C4-2B (cell line): ENCODE data around the gene TMED7.

Source experiments
- CTCF ChIP-seq: fragments of 450-650 bp; conservative IDR thresholded peaks from 2 replicates; pipeline ENCODE4 v1.5.1; 2017; ENCODE audit warnings: mild to moderate bottlenecking
- ZFX ChIP-seq: fragments of 450-650 bp; IDR thresholded peaks from 2 replicates; pipeline ENCODE4 v1.6.1; 2017

DNA sequence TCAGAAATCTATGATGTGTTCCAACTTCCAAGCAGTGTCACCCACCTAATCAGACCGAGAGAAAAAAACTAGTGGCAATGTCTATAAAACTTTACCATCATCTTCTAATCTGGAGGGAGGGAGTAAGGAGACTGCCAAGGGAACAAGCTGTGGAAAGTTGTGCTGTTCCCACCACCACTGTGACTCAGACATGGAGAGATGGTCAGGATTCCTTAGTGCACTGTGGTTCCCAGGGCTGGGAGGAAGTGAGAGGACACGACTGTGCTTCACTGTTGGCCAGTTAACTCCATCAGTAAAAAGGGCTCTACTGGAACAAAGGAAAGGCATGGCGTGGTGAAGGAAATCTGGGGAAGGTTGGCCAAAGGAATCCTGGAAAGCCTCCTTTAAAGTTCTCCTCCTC is 42.4 kb downstream of the TMED7 start:
- TF ChIP-seq CTCF, result no peak
- TF ChIP-seq ZFX, result no peak
